Measurements from ENCODE around the gene GGCT. TPM values are rescaled to one million over a fixed set of nuclear protein-coding genes. Genes with fewer than 3 reads are reported as not detected.

GGCT gene
- total and polyA plus RNA-seq, 2 of the 8 experiments (the other 6 are each of a cell fraction or from before 2014, with no cell fraction given): 50.0 to 129 TPM

DNA sequence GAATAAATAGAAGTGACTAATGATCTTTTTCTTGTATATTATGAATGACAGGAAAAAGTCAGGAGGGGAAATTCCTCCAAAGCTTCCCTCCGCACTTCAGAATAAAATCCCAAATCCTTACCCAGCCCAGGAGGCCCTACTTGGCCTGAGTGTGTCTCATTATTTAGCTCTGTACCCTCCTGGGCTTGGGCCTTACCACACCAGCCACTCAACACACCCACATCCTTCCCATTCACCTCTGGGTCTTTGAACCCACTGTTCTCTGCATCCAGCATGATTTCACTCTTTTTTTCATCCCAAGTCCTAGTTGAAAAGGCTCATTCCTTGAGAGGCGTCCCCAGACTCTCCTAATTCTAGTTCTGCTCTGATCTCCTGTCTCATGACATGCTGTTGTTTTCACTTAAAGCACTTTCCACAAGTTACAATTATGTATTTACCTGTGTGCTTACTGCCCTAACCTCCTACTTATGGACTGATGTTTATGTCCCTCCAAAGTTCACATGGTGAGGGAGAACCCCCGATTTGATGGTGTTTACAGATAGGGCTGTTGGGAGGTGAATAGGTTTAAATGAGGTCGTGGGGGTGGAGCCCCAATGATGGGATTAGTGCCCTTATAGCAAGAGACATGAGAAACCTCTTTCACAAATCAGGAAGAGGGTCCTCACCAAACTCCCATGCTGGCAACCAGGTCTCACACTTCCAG is 32.4 kb downstream of the GGCT start:
- no peak overlapping the region for H3K4ac ChIP-seq (replicated peaks; ENCODE audit: insufficient read length, low read depth, low read length)
- H3K9ac ChIP-seq (replicated peaks in 1 of 4; ENCODE audit: extremely low read depth in 1 of 4, low read depth in 3 of 4, low read length in 3 of 4): no peak overlapping the region
- no peak overlapping the region for H3K18ac ChIP-seq (ENCODE audit: extremely low read depth, low read length)
- H2BK15ac ChIP-seq (ENCODE audit: low read length): peak overlapping the region; percentile 33; the same call in 1 of the 2 replicates
- TF ChIP-seq FOSL1 (IDR thresholded peaks at IDR 0.05; ENCODE audit: insufficient read depth, low read depth, low read length): no peak
- TF ChIP-seq TBP (IDR thresholded peaks at IDR 0.05; ENCODE audit: low read depth, low read length): no peak
- no peak for TF ChIP-seq CREB1 (IDR thresholded peaks at IDR 0.05)
- TF ChIP-seq BCL11A (IDR thresholded peaks at IDR 0.05; ENCODE audit: low read depth in 2 of 2, low read length in 2 of 2): no peak
- no peak for TF ChIP-seq KDM4A (IDR thresholded peaks at IDR 0.05; ENCODE audit: low read depth, low read length, severe bottlenecking)
- no peak overlapping the region for H2BK20ac ChIP-seq (ENCODE audit: low read length)
- no peak for FAIRE-seq
- no peak overlapping the region for H3K27ac ChIP-seq (ENCODE audit: low read depth, low read length)
- 84% methylated on average over 4 of the region's 4 CpGs; no CpG with 5 or more reads in 1 of the 2 experiments for WGBS, 2 experiments (ENCODE audit: extremely low coverage in 1 of 2, insufficient coverage in 1 of 2, insufficient read length in 1 of 2, insufficient replicate concordance in 2 of 2, low coverage in 1 of 2, low lambda C conversion rate in 2 of 2, missing lambda C conversion rate in 1 of 2)
- no peaks in the 10 kb centered on the region; the same call in 1 of the 2 replicates for H3K79me1 ChIP-seq (ENCODE audit: low read depth, low read length)
- H4K20me1 ChIP-seq (replicated peaks in 1 of 2; ENCODE audit: control insufficient read depth in 1 of 2, insufficient read depth in 2 of 2, low read length in 2 of 2): no peaks in the 10 kb centered on the region
- H3K9me3 ChIP-seq (ENCODE audit: insufficient read depth in 2 of 2, low read depth in 1 of 2, low read length in 1 of 2): no peaks in the 10 kb centered on the region
- H2AK5ac ChIP-seq (ENCODE audit: low read depth, low read length): no peak overlapping the region
- no peak overlapping the region for H2BK12ac ChIP-seq (ENCODE audit: low read depth, low read length)
- no peaks in the 10 kb centered on the region for H3K23me2 ChIP-seq (ENCODE audit: low read depth, low read length)
- H3K79me2 ChIP-seq (ENCODE audit: control insufficient read depth in 1 of 2, insufficient read depth in 2 of 2, low read length in 2 of 2): no peaks in the 10 kb centered on the region
- no peaks in the 10 kb centered on the region for H3K36me3 ChIP-seq (ENCODE audit: control insufficient read depth in 2 of 4, insufficient read depth in 4 of 4, low read length in 3 of 4)
- H2BK5ac ChIP-seq (ENCODE audit: low read depth, low read length): no peak overlapping the region
- no peak overlapping the region for H3K56ac ChIP-seq (replicated peaks; ENCODE audit: insufficient read length, low read depth, low read length)
- H3K27me3 ChIP-seq (replicated peaks in 1 of 4; ENCODE audit: control insufficient read depth in 3 of 4, extremely low read depth in 1 of 4, insufficient read depth in 3 of 4, low read length in 3 of 4): no peaks in the 10 kb centered on the region; a peak in 2 of 7 replicates
- no peak overlapping the region for H2BK120ac ChIP-seq (replicated peaks; ENCODE audit: low read depth, low read length)
- no peak overlapping the region for H4K8ac ChIP-seq (ENCODE audit: extremely low read depth, insufficient read depth, low read length)
- H4K5ac ChIP-seq (ENCODE audit: insufficient read length, low read depth, low read length): no peak overlapping the region
- no peak overlapping the region for H3K14ac ChIP-seq (ENCODE audit: insufficient read length)
- no peak overlapping the region for H3K23ac ChIP-seq (ENCODE audit: insufficient read length)
- DNase-seq (ENCODE audit: low read depth in 1 of 2, low spot score in 2 of 2): peak in 1 of 2 experiments; percentile 33
- H4K91ac ChIP-seq (replicated peaks; ENCODE audit: insufficient read length, low read length): no peak overlapping the region
- no peak overlapping the region for H2AFZ ChIP-seq (ENCODE audit: low read length)
- CTCF ChIA-PET (ENCODE audit: partially characterized antibody): interaction anchor here (0.6 to 0.9 kb wide), 3 partner anchors 192 to 308 kb away, joined by 3 read pairs; no protein-coding TSS in a partner anchor
- no peak overlapping the region for H3K4me2 ChIP-seq (ENCODE audit: insufficient read depth in 1 of 2, low read depth in 2 of 2, low read length in 2 of 2)
- peaks cover 3 to 14% (median 5%) of the 10 kb centered on the region in 4 experiments; a peak in 5 of 7 replicates for H3K4me1 ChIP-seq (replicated peaks in 1 of 4; ENCODE audit: control insufficient read depth in 3 of 4, insufficient read depth in 4 of 4, low read length in 3 of 4)
- no peak overlapping the region for H3K4me3 ChIP-seq (ENCODE audit: extremely low read depth in 1 of 4, insufficient read depth in 2 of 4, low read depth in 3 of 4, low read length in 4 of 4)
- POLR2A ChIA-PET (ENCODE audit: partially characterized antibody): interaction anchor here (1.2 kb wide), 1 partner anchor 22 kb away, joined by 4 read pairs; no protein-coding TSS in a partner anchor

All from H1 (cell line).